Activated CD8-positive, alpha-beta T cell treated with anti-CD3 and anti-CD28 coated beads for 36 hours (primary cell): ENCODE data around the gene TPSG1. TPM values are rescaled to one million over a fixed set of nuclear protein-coding genes. Genes with fewer than 3 reads are reported as not detected.

Experiments
- ATAC-seq: fragments of 200-7000 bp; cut with Tn5 transposase; one replicate; pipeline ENCODE4 v1.10.0; 2021; ENCODE audit warnings: mild to moderate bottlenecking, moderate library complexity
- CTCF ChIA-PET: fragments of 350-600 bp; sonication (Branson Sonifier 250); formaldehyde crosslinking; loops from one replicate; lab custom pipeline; 2021; ENCODE audit warnings: antibody characterized with exemption; lab: Charles Lee
- POLR2A ChIA-PET: fragments of 350-600 bp; sonication (Branson Sonifier 250); formaldehyde crosslinking; loops from one replicate; lab custom pipeline; 2021; ENCODE audit warnings: antibody characterized with exemption; lab: Charles Lee
- DNase-seq: peaks from one replicate; pipeline ENCODE4 v3.0.0-alpha.2; 2020
- H3K27ac Mint-ChIP-seq: one replicate; pipeline ENCODE4 v1.8.0; 2021; ENCODE audit warnings: mild to moderate bottlenecking, mixed read lengths
- H3K27me3 Mint-ChIP-seq: one replicate; pipeline ENCODE4 v1.8.0; 2021; ENCODE audit warnings: mixed read lengths
- H3K36me3 Mint-ChIP-seq: one replicate; pipeline ENCODE4 v1.8.0; 2021; ENCODE audit warnings: low read depth, mixed read lengths
- H3K4me1 Mint-ChIP-seq: one replicate; pipeline ENCODE4 v1.8.0; 2021; ENCODE audit warnings: low read depth, mixed read lengths
- H3K4me3 Mint-ChIP-seq: one replicate; pipeline ENCODE4 v1.8.0; 2021; ENCODE audit warnings: mild to moderate bottlenecking, moderate library complexity, mixed read lengths
- H3K9me3 Mint-ChIP-seq: one replicate; pipeline ENCODE4 v1.8.0; 2021; ENCODE audit warnings: mixed read lengths
- intact Hi-C: fragments of 100-400 bp; cut with micrococcal nuclease; formaldehyde crosslinking; loops from one replicate; pipeline ENCODE4 v1.10.0; 2022
- total RNA-seq, 2 experiments: library from RNA; stranded (reverse); gene quantifications; one replicate each; pipeline ENCODE4 v1.2.3, GENCODE V29; 2021
- TF ChIP-seq, protein P1 (sequence below): fragments of 200-600 bp; IDR thresholded peaks from one replicate; pipeline ENCODE4 v1.8.0; 2022; ENCODE audit warnings: antibody characterized with exemption, mild to moderate bottlenecking

The TPSG1 gene
- total RNA-seq, 2 experiments from 2014 or later = not detected

GRCh38 chr16:1260101-1260680 lies 35.1 kb upstream of the TPSG1 start:
- H3K4me1 Mint-ChIP-seq = peaks cover 3% of the 10 kb centered on the region
- H3K27me3 Mint-ChIP-seq = peaks cover 21% of the 10 kb centered on the region
- intact Hi-C loops = no loop called here
- CTCF ChIA-PET = no interaction called here
- H3K36me3 Mint-ChIP-seq = no peaks in the 10 kb centered on the region
- H3K4me3 Mint-ChIP-seq = no peak overlapping the region
- H3K27ac Mint-ChIP-seq = no peak overlapping the region
- no peak for ATAC-seq
- DNase-seq = no peak
- POLR2A ChIA-PET = no interaction called here
- TF ChIP-seq, protein P1, sequence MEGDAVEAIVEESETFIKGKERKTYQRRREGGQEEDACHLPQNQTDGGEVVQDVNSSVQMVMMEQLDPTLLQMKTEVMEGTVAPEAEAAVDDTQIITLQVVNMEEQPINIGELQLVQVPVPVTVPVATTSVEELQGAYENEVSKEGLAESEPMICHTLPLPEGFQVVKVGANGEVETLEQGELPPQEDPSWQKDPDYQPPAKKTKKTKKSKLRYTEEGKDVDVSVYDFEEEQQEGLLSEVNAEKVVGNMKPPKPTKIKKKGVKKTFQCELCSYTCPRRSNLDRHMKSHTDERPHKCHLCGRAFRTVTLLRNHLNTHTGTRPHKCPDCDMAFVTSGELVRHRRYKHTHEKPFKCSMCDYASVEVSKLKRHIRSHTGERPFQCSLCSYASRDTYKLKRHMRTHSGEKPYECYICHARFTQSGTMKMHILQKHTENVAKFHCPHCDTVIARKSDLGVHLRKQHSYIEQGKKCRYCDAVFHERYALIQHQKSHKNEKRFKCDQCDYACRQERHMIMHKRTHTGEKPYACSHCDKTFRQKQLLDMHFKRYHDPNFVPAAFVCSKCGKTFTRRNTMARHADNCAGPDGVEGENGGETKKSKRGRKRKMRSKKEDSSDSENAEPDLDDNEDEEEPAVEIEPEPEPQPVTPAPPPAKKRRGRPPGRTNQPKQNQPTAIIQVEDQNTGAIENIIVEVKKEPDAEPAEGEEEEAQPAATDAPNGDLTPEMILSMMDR = no peak
- peaks cover 4% of the 10 kb centered on the region for H3K9me3 Mint-ChIP-seq

DNA sequence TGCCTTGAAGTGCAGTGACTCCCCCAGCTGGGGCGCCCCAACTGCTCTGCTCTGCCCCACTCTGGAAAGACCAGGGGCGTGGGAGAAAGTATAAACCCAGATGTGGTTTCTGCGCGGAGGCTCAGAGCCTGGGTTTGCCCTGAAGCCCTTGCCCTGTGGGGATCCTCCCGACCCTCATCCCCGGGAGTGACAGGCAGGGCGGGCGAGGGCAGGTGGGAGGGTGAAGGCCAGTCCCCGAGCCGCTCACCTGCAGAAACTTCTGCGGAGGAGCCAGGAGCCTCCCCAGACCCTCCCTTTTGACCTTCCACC lies 34.6 kb upstream of the TPSG1 start:
- ChIA-PET CTCF (no interaction called here), POLR2A (no interaction called here)
- intact Hi-C loops = no loop called here
- TF ChIP-seq, protein P1 = no peak
- Mint-ChIP-seq H3K9me3 (peaks cover 4% of the 10 kb centered on the region), H3K27me3 (peaks cover 21% of the 10 kb centered on the region), H3K36me3 (no peaks in the 10 kb centered on the region), H3K4me3 (no peak overlapping the region), H3K4me1 (peaks cover 3% of the 10 kb centered on the region), H3K27ac (no peak overlapping the region)
- ATAC-seq (no peak), DNase-seq (no peak)

DNA sequence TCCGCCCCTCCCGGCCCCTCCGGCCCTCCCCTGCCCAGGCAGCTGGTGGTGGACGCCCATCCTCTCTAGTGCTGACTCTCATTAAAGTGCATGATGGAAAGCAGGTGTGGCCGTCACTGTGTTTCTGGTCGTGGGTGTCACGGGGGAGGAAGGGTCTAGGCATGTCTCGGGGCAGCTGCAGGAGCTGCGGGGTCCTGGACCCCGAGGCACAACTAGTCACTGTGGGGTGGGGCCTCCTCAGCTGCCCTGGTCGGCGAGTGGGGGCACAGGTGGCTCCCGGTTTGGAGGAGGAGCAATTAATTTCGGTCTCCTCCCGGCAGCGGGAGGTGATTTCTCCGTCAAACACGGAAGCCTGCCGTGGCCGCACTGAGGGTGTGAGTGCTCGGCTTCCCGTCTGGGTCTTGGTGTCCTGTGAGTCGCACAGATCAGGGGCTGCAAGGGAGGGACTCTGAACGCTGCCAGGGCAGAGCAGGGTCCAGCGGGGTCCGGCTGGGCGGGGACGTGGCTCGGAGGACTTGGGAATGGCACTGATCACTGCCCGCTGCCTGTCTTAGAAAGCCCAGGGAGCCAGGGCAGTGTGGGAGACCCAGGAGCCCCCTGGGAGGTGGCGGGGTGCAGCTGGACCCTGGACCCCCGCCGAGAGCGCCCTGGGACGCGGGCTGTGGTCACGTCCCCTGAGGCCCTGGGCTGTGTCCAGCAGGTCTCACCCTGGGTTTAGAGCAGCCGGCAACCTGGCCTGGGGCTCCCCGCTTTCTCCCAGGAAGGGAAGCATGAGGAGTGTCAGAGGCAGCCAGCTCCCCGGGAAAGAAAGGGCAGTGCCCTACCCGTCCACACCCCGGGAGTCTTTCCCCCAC lies 34.1 kb upstream of the TPSG1 start:
- Mint-ChIP-seq H3K36me3 (no peaks in the 10 kb centered on the region), H3K27ac (no peak overlapping the region), H3K4me3 (no peak overlapping the region), H3K4me1 (peaks cover 3% of the 10 kb centered on the region), H3K9me3 (peaks cover under 1% of the 10 kb centered on the region), H3K27me3 (peaks cover 21% of the 10 kb centered on the region)
- ChIA-PET CTCF (no interaction called here), POLR2A (no interaction called here)
- ATAC-seq = no peak
- peak; percentile 16 for DNase-seq
- intact Hi-C loops = no loop called here
- TF ChIP-seq, protein P1 = no peak

GRCh38 chr16:1258225-1258600 lies 33.1 kb upstream of the TPSG1 start:
- Mint-ChIP-seq H3K9me3 (no peaks in the 10 kb centered on the region), H3K27ac (no peak overlapping the region), H3K4me3 (no peak overlapping the region), H3K27me3 (peaks cover 21% of the 10 kb centered on the region), H3K36me3 (no peaks in the 10 kb centered on the region), H3K4me1 (peaks cover 3% of the 10 kb centered on the region)
- no peak for DNase-seq
- CTCF ChIA-PET = no interaction called here
- TF ChIP-seq, protein P1 = no peak
- intact Hi-C loops = no loop called here
- no peak for ATAC-seq
- POLR2A ChIA-PET = no interaction called here

GRCh38 chr16:1257561-1258224 lies 32.6 kb upstream of the TPSG1 start:
- intact Hi-C loops = no loop called here
- POLR2A ChIA-PET = no interaction called here
- no peak for ATAC-seq

More at GRCh38 chr16:1257561-1258224, 32.6 kb upstream of the TPSG1 start:
- Mint-ChIP-seq H3K4me1 (peaks cover 3% of the 10 kb centered on the region), H3K27ac (no peak overlapping the region), H3K9me3 (no peaks in the 10 kb centered on the region), H3K27me3 (peaks cover 21% of the 10 kb centered on the region), H3K36me3 (no peaks in the 10 kb centered on the region), H3K4me3 (no peak overlapping the region)
- TF ChIP-seq, protein P1 = no peak
- CTCF ChIA-PET = no interaction called here
- DNase-seq = no peak
